Measurements from ENCODE around the gene RPLP1. TPM values are rescaled to one million over a fixed set of nuclear protein-coding genes. Genes with fewer than 3 reads are reported as not detected.
A peak's percentile ranks its signal among the peaks of the same experiment; 100 is the strongest.

The RPLP1 gene
- total RNA-seq, 1 donor from 2014 or later: 1,829 TPM

- H3K36me3 Mint-ChIP-seq (ENCODE audit: low read depth): no peaks in the 10 kb centered on the region
- H3K27me3 Mint-ChIP-seq: peaks cover 17% of the 10 kb centered on the region
- no peak overlapping the region for H3K27ac Mint-ChIP-seq
- intact Hi-C loops (cut with micrococcal nuclease): loop anchor here (1.0 to 5.0 kb wide), 5 partner anchors 15 to 631 kb away; partner anchors contain the start of gene RPLP1
- no peak for DNase-seq
- peaks cover 26% of the 10 kb centered on the region for H3K4me1 Mint-ChIP-seq
- no peak overlapping the region for H3K4me3 Mint-ChIP-seq
- no peaks in the 10 kb centered on the region for H3K9me3 Mint-ChIP-seq
These were observed 15.0 kb downstream of the RPLP1 start for GRCh38 chr15:69467636-69468035.

GRCh38 chr15:69468241-69469121 lies 15.9 kb downstream of the RPLP1 start:
- intact Hi-C loops (cut with micrococcal nuclease): loop anchor here (1.0 to 5.0 kb wide), 5 partner anchors 16 to 630 kb away; partner anchors contain the start of gene RPLP1
- Mint-ChIP-seq H3K4me3 (peak overlapping the region; percentile 51), H3K27me3 (peaks cover 17% of the 10 kb centered on the region), H3K4me1 (peaks cover 24% of the 10 kb centered on the region), H3K27ac (peak overlapping the region; percentile 79), H3K9me3 (no peaks in the 10 kb centered on the region), H3K36me3 (ENCODE audit: low read depth) (no peaks in the 10 kb centered on the region)
- peak; percentile 93 for DNase-seq

GRCh38 chr15:69469467-69470201 lies 17.0 kb downstream of the RPLP1 start:
- no peak overlapping the region for H3K4me3 Mint-ChIP-seq
- no peaks in the 10 kb centered on the region for H3K36me3 Mint-ChIP-seq (ENCODE audit: low read depth)
- H3K4me1 Mint-ChIP-seq: peaks cover 22% of the 10 kb centered on the region
- peak overlapping the region; percentile 79 for H3K27ac Mint-ChIP-seq
- no peaks in the 10 kb centered on the region for H3K9me3 Mint-ChIP-seq
- peaks cover 23% of the 10 kb centered on the region for H3K27me3 Mint-ChIP-seq
- no peak for DNase-seq
- intact Hi-C loops (cut with micrococcal nuclease): loop anchor here (2.0 to 10.0 kb wide), 5 partner anchors 17 to 1255 kb away; partner anchors contain the start of gene RPLP1

GRCh38 chr15:69472046-69472445 lies 19.4 kb downstream of the RPLP1 start:
- Mint-ChIP-seq H3K9me3 (no peaks in the 10 kb centered on the region), H3K27me3 (peaks cover 17% of the 10 kb centered on the region), H3K4me3 (no peak overlapping the region), H3K27ac (no peak overlapping the region), H3K4me1 (peaks cover 22% of the 10 kb centered on the region), H3K36me3 (ENCODE audit: low read depth) (no peaks in the 10 kb centered on the region)
- DNase-seq: no peak
- intact Hi-C loops (cut with micrococcal nuclease): loop anchor here (10.0 kb wide), 1 partner anchor 1253 kb away; no protein-coding TSS in a partner anchor

- H3K4me3 Mint-ChIP-seq: no peak overlapping the region
These were observed 19.9 kb downstream of the RPLP1 start for GRCh38 chr15:69472562-69472961.

GRCh38 chr15:69474291-69474690 lies 21.7 kb downstream of the RPLP1 start:
- Mint-ChIP-seq H3K4me1 (peaks cover 7% of the 10 kb centered on the region), H3K4me3 (no peak overlapping the region), H3K36me3 (ENCODE audit: low read depth) (no peaks in the 10 kb centered on the region), H3K9me3 (peaks cover 1% of the 10 kb centered on the region), H3K27ac (no peak overlapping the region), H3K27me3 (peaks cover 22% of the 10 kb centered on the region)
- intact Hi-C loops (cut with micrococcal nuclease): loop anchor here (10.0 kb wide), 1 partner anchor 1251 kb away; no protein-coding TSS in a partner anchor
- DNase-seq: no peak

More at GRCh38 chr15:69472562-69472961, 19.9 kb downstream of the RPLP1 start:
- no peak for DNase-seq
- peaks cover 17% of the 10 kb centered on the region for H3K27me3 Mint-ChIP-seq
- no peak overlapping the region for H3K27ac Mint-ChIP-seq
- no peaks in the 10 kb centered on the region for H3K9me3 Mint-ChIP-seq
- peaks cover 22% of the 10 kb centered on the region for H3K4me1 Mint-ChIP-seq
- intact Hi-C loops (cut with micrococcal nuclease): loop anchor here (10.0 kb wide), 1 partner anchor 1252 kb away; no protein-coding TSS in a partner anchor
- H3K36me3 Mint-ChIP-seq (ENCODE audit: low read depth): no peaks in the 10 kb centered on the region

- Mint-ChIP-seq H3K4me3 (no peak overlapping the region), H3K4me1 (peaks cover 2% of the 10 kb centered on the region), H3K27me3 (peaks cover 25% of the 10 kb centered on the region), H3K36me3 (ENCODE audit: low read depth) (peaks cover 2% of the 10 kb centered on the region), H3K9me3 (peaks cover 8% of the 10 kb centered on the region), H3K27ac (no peak overlapping the region)
- intact Hi-C loops (cut with micrococcal nuclease): loop anchor here (5.0 to 10.0 kb wide), 5 partner anchors 987 to 1337 kb away; no protein-coding TSS in a partner anchor
- no peak for DNase-seq
These were observed 22.3 kb downstream of the RPLP1 start for GRCh38 chr15:69474846-69475455.

- Mint-ChIP-seq H3K9me3 (peaks cover 12% of the 10 kb centered on the region), H3K4me3 (no peak overlapping the region), H3K4me1 (peaks cover under 1% of the 10 kb centered on the region), H3K27ac (no peak overlapping the region), H3K36me3 (ENCODE audit: low read depth) (peaks cover 2% of the 10 kb centered on the region), H3K27me3 (peaks cover 26% of the 10 kb centered on the region)
- intact Hi-C loops (cut with micrococcal nuclease): loop anchor here (5.0 to 10.0 kb wide), 5 partner anchors 986 to 1336 kb away; no protein-coding TSS in a partner anchor
- peak; percentile 92 for DNase-seq
These were observed 23.2 kb downstream of the RPLP1 start for GRCh38 chr15:69475769-69476358.

- Mint-ChIP-seq H3K27ac (no peak overlapping the region), H3K9me3 (peaks cover 12% of the 10 kb centered on the region), H3K36me3 (ENCODE audit: low read depth) (peaks cover 2% of the 10 kb centered on the region), H3K27me3 (peaks cover 19% of the 10 kb centered on the region), H3K4me3 (no peak overlapping the region), H3K4me1 (no peaks in the 10 kb centered on the region)
- intact Hi-C loops (cut with micrococcal nuclease): loop anchor here (5.0 to 10.0 kb wide), 5 partner anchors 985 to 1335 kb away; no protein-coding TSS in a partner anchor
- DNase-seq: no peak
These were observed 24.3 kb downstream of the RPLP1 start for GRCh38 chr15:69476704-69477473.

- H3K36me3 Mint-ChIP-seq (ENCODE audit: low read depth): peaks cover 2% of the 10 kb centered on the region
- H3K27me3 Mint-ChIP-seq: peaks cover 19% of the 10 kb centered on the region
- intact Hi-C loops (cut with micrococcal nuclease): loop anchor here (2.0 to 10.0 kb wide), 6 partner anchors 96 to 1334 kb away; no protein-coding TSS in a partner anchor
- H3K27ac Mint-ChIP-seq: no peak overlapping the region
- H3K4me3 Mint-ChIP-seq: no peak overlapping the region
- peaks cover 12% of the 10 kb centered on the region for H3K9me3 Mint-ChIP-seq
- DNase-seq: peak; percentile 82
- no peaks in the 10 kb centered on the region for H3K4me1 Mint-ChIP-seq
These were observed 25.7 kb downstream of the RPLP1 start for GRCh38 chr15:69478259-69478781.

GRCh38 chr15:69479081-69479480 lies 26.5 kb downstream of the RPLP1 start:
- Mint-ChIP-seq H3K27me3 (peaks cover 23% of the 10 kb centered on the region), H3K27ac (no peak overlapping the region), H3K9me3 (peaks cover 12% of the 10 kb centered on the region), H3K36me3 (ENCODE audit: low read depth) (peaks cover 2% of the 10 kb centered on the region), H3K4me1 (no peaks in the 10 kb centered on the region), H3K4me3 (no peak overlapping the region)
- no peak for DNase-seq
- intact Hi-C loops (cut with micrococcal nuclease): loop anchor here (2.0 to 10.0 kb wide), 6 partner anchors 96 to 1333 kb away; no protein-coding TSS in a partner anchor

- DNase-seq: no peak
- Mint-ChIP-seq H3K4me3 (no peak overlapping the region), H3K4me1 (no peaks in the 10 kb centered on the region), H3K36me3 (ENCODE audit: low read depth) (peaks cover 3% of the 10 kb centered on the region), H3K9me3 (peaks cover 12% of the 10 kb centered on the region), H3K27me3 (peaks cover 22% of the 10 kb centered on the region), H3K27ac (no peak overlapping the region)
- intact Hi-C loops (cut with micrococcal nuclease): loop anchor here (2.0 to 10.0 kb wide), 6 partner anchors 95 to 1332 kb away; no protein-coding TSS in a partner anchor
These were observed 27.4 kb downstream of the RPLP1 start for GRCh38 chr15:69479971-69480370.

All from activated CD4-positive, alpha-beta T cell treated with anti-CD3 and anti-CD28 coated beads, Interleukin-2, amount 10 ng/mL, durations not matched to agents 24 days and 14 days (primary cell).